HG03196 (cell line): Measurements from ENCODE around the gene CPOX.
"Not testable (repeated sequence)": the region's sequence is repeated elsewhere in the genome, so short reads cannot be mapped to it uniquely, and the experiment has no call there.

Experiments used
- ATAC-seq: cut with Tn5 transposase; IDR thresholded peaks from one replicate; pipeline ENCODE4 v1.9.1; 2021; ENCODE audit not compliant: unreplicated experiment

Gene CPOX

DNA sequence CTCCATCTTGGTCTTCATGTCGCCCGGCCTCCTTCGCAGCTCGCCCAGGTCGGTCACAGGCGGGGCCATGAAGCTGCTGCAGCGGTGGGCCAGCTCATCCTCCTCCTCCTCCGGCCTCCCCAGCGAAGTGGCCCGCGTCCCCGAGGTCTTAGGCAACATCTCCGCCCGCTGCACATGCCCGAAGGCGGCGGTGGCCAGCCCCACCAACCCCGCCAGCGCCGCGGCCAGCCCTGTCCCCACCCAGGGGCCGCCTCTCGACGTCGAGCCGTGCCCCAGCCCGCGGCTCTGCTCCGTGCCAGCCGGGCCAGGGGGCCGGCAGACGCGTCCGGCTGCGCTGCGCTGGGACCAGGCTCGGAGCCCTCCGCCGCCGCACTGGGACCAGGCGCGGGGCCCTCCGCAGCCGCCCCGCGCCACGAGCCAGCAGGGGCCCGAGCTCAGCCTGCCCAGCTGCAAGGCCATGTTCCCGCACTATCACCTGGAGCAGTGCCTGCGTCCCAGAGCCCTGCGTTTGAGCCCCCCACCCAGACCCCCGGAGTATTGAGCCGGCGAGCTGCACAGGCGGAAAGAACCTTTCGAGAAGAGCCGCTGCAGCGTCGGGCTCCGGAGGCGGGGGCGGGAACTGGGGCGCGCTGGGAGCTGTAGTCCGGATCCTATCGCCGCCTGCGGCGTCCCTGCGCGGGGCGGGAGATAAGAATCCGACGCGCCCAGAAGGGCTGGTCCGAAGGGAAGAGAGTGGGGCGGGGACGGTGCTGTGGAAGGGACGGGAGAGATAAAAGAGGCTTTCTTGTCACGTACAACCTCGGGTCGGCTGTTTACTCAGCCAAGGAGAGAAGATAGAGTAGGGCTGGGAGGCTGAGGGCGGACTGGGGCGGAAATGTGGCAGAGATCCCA lies at the start of gene CPOX:
Gene CPOX, minus strand, starts transcription at position 566 of the 891 bp plus-strand sequence. Its CDS starts 107 bp downstream, at position 459.
- peak; percentile 94 for ATAC-seq

DNA sequence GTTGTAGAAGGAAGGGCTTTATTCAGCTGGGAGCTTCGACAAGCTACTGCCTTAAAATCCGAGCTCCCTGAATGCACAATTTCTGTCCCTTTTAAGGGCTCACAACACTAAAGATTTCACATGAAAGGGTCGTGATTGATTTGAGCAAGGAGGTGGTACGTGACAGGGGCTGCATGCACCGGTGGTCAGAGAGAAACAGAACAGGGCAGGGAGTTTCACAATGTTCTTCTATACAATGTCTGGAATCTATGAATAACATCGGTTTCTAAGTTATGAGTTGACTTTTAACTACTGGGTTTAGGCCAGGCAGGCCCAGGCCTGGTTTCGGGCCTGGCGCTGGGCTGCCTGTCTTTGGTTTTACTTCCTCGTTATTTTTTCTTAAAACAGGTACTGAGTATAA lies 49.4 kb upstream of the CPOX start:
- ATAC-seq = not testable (repeated sequence)

DNA sequence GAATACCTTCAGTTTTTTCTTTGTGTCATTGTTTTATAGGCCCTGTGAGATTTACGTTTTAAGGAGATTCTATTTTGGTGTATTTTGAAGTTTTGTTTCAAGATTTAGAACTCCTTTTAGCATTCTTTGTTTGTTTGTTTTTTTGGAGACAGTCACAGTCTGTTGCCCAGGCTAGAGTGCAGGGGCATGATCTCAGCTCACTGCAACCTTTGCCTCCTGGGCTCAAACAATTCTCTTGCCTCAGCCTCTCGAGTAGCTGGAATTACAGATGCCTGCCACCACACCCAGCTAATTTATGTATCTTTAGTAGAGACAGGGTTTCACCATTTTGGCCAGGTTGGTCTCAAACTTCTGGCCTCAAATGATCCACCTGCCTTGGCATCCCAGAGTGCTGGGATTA lies 48.3 kb upstream of the CPOX start:
- ATAC-seq = not testable (repeated sequence)

DNA sequence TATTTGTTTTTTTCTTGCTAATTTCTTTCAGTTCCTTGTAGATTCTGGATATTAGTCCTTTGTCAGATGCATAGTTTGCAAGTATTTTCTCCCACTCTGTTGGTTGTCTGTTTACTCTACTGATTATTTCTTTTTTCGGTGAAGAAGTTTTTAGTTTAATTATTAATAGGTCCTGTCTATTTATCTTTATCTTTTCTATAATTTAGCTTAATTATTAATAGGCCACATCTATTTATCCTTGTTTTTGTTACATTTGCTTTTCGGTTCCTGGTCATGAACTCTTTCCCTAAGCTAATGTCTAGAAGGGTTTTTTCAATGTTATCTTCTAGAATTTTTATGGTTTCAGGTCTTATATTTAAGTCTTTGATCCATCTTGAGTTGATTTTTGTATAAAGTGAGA lies 45.1 kb upstream of the CPOX start:
- ATAC-seq = not testable (repeated sequence)

DNA sequence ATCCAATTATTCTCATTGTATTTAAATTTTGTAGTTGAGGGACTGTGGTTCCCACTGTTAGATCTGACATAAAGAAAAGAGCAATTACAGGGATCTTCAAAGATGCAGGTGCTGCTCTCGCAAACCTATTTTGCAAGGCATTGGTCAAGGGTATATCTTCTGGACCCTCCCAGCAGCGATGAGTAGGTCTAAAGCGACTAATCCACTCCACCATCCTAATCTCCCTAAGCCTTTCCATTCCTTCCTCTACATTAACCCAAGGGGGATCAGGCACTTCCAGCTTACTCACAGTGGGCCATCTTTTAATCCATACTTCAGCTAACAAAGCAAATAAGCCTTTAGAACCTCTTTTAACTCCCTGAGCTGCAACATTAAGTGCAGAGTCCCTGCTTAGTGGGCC lies 37.0 kb upstream of the CPOX start:
- ATAC-seq = no peak

DNA sequence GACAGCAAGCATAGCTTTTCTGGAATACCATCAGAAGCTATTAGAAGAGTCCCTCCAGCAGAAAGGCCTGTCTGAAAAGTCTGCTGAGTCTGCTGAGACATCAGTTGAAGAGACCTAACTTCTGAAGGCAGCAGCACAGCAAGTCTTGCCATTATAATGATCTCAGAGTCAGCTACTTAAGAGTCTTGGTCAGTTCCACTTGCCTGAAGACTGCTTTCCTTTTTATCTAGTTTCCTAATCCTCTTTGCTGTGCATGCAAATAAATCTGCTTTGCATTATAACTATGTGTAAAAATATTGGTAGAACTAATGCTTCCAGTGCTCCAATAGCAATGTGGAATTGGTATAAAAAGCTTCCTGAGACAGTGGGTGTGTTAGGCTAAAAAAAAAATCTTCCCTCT lies 34.9 kb upstream of the CPOX start:
- ATAC-seq = no peak

DNA sequence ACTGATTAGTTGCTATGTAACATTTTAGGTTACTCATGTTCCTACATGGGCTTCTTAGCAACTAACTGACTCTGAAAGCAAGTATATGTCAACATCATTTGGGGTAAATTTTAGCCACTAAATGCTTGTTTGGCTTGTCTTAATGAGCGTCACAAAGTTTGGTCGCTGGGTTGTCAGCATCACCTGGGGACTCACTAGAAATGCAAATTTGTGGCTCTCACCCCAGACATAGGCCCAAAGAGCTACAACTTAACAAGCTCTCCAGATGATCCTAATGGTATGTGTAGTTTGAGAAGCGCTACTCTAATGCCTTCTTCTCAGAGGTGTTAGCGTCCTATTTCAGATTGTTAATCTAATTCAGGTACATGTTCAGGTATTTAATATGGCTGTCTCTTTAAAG lies 32.7 kb upstream of the CPOX start:
- no peak for ATAC-seq

DNA sequence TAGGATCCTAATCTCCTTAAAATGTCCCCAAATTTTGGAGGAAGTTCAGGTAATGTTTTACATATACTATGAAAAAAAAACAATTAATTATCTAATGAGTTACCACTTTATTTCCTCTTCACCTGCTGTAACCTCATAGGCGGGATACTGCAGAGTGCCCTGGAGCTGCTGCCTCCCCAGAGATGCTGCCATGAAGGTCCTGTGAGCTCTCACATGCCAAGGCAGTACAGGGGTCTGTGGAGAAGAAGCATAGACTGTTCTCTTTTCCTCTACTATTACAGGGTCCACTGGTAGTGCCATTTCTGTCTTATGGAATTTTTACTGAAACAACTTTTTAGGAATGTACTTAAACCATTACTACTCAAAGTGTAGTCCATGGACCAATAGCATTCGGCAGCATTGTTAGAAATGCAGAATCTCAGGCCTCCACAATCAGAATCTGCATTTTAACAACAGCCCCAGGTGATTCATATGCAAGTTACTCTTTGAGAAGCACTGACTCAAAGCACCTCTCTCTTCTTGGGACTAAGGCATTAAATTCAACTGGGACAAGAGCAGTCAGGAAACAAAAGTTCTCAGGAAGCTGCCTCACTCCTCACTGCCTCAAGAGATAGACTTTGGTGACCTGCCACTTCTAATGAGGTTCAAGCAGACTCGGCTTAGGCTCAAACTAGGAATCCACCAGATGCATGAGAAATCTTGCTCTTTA lies 30.3 kb upstream of the CPOX start:
- no peak for ATAC-seq

DNA sequence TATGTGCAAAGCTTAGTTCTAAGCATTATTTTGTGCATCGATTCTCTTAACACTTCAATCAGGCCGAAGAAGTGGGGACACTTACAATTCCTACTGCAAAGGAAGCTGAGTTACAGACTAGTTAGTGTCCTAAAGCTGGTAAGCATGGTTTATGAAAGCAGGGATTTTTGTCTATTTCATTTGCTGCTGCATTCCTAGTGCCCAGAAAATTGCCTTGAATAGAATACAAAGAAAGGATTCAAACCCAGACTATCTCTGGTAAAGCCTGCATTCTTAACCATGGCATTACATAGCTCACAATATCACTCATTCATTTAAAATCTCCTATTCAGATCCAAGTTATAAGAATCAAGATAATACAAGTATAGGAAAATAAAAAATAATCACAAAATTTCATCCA lies 24.4 kb upstream of the CPOX start:
- ATAC-seq = no peak

DNA sequence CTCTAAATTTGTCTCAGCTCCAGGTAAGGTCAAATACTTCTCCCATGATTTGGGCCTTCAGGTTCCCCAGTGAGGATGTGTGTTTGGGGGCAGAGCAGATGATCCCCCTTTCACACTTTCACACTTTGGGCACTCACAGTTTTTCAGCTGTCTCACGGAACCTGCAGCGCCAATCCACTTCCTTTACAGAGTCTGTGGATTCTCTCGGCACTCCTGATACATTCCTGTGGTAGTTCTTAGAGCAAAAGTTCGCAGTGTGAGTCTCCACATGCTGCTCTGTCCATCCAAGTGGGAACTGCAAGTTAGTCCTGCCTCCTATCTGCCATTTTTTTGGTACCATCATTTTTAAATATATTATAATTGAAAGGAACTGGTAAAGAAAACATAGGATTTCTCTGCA lies 20.2 kb upstream of the CPOX start:
- ATAC-seq = no peak

DNA sequence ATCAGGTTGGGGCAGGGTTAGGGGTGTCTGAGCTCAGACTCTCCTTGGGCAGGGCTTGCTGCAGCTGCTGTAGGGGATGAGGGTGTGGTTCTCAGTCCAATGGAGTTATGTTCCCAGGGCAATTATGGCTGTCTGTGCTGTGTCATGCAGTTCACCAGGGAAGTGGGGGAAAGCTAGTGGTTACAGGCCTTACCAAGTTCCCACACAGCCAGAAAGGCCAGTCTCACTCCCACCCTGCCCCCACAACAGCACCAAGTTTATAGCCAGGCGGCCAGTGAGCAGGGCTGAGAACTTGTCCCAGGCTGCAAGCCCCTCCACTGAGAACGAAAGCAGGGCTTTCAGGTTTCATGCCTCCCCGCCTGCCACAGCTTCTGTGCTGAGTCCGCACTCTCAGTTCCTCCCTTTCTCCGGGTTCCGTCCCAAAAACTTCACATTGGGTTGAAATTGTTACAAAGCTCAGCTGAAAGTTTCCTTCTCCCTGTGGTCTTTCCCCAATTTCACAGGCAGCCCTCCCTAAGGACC lies 19.6 kb upstream of the CPOX start:
- peak; percentile 83 for ATAC-seq

DNA sequence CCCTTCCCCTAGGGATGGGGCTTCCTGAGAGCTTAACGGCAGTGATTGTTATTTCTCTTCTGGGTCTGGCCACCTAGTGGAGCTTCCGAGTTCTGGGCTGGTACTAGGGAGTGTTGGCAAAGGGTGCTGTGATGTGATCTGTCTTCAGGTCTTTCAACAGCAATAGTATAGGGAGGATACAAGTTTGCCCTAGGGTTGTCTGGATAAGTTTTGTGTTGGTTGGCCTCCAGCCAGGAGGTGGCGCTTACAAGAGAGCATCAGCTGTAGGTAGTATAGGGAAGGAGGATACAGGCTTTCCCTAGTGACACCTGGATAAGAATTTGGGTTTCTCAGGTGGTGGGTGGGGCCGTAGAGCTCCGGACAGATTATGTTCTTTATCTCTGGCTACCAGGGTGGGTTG lies 19.2 kb upstream of the CPOX start:
- ATAC-seq = peak; percentile 49

DNA sequence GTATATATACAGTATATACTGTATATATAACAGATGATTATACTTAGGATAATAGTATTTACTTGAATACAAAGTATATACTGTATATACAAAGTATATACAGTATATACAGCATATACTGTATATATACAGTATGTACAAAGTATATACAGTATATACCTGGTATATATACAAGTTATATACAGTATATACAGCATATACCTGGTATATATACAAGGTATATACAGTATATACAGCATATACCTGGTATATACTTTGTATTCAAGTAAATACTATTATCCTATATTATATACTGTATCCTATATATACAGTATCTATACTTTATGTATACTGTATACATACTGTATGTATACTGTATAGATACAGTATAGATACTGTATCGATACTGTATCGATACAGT lies 14.6 kb upstream of the CPOX start:
- no peak for ATAC-seq

DNA sequence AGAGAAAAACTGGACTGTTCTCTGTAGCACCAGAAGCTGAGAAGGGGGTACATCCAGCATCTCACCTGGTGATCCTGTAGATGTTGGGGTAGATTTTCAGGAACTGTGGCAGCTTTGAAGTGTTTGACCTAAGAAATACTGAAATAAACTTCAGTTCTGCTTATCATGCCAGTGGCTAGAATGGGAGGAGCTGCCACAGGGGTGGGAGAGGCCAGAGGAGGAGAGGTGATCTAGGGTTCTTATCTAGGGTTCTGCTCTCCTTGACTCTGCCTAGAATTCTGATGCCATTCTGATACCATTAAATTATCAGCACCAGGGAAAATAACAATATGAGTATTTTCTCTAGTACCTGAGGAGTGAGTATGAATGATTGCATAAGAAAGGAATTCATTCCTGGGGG lies 10.2 kb upstream of the CPOX start:
- ATAC-seq = no peak

DNA sequence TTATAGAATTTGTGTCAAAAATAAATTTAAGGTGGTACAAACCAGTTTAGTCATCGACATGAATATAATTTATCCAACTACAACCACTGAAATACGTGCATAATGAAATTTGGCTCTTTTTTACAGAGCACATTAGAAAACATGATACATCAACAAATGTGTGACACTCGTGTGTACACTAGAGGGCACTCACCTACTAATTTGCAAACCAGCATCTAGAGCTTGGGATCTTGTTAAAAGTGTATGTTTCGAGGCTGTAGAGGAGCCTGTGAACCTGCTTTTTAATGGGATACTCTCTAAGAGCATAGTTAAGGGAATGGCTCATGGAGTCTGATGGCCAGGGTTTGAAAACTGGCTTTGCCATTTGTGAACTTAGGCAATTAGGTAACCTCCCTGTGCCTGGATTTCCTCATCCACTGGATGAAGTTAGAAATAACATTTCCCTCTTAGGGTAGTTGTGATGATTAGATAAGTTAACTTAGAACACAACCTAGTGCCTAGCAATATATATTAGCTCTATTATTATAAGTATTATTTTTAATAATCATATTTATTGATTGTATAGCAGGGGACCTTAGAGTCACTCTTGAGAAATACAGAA lies 8.8 kb upstream of the CPOX start:
- ATAC-seq = peak; percentile 62

DNA sequence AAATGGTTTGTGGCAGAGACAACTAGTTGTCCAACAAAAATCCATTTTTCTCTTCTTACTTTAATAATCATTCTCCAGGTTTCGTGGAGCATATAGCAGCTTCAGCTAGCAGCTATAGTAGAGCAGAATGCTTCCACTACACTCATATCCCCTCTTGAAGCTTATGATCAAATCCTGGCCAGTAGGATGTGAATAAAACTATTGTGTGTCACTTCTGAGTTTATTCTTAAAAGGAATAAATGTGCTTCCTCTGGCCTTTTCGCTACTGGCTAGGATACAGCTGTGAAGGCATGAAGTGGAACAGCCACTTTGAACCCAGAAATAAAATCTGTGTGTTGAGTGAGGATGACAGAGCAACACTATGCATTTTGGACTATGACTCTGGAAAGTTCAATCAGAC lies 7.8 kb upstream of the CPOX start:
- ATAC-seq = no peak

DNA sequence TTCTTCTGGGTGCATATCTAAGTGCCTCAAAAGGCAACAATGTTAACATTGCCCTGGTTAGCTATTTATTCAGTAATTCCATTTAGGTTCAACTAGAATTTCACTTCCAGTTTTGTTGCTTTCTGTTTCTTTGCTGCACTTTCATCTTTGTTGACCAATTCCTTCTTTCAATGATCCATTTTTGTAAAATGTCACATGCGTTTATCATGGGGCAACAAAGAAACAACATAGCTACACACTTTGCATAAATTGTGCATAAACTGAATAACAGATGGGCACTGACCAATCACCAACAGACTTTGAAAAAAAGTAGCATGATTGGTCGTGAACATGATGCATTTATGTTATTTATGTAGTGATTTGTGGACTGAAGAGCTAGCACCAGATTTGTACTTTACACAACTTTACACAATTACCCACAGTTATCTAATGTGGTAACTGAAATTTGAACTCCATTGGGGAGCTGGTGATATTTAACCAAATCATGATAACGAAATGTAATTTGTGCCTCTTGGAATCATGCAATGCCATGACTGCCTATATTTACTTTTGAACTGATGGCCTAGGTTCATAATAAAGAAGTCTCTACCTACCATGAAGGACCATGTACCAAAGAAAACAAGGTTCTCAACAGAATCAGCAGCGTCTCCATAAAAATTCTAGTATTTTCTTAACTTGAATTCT lies 7.1 kb upstream of the CPOX start:
- peak; percentile 56 for ATAC-seq

DNA sequence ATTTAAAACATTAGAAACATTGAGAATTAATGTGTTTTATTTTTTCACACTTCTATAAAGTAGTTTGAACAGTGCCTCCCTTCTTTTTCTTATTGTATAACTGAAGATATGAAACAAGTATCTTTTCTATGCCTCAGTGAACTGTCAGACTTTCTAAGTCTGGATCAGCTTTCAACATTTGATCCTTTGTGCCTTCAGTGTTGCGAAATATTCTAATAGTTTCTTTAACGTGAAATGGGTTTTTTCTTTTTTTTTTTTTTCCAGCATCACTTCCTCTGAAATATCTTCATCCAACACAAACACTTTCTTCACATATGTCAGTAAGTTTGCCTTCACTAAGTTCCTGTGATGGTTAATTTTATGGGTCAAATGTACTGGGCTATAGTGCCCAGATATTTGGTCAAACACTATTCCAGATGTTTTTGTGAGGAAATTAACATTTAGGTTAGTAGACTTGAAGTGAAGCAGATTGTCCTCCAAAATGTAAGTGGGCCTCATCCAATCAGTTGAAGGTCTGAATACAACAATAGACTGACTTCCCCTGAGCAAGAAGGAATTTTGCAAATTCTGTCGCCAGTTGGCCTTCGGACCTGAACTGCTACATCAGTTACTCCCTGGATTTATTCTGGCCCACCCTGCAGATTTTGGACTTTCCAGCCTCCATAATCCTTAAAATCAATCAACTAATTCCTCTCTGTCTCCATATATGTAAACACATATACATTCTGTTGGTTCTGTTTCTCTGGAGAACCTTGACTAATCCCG lies 6.4 kb upstream of the CPOX start:
- ATAC-seq = no peak

DNA sequence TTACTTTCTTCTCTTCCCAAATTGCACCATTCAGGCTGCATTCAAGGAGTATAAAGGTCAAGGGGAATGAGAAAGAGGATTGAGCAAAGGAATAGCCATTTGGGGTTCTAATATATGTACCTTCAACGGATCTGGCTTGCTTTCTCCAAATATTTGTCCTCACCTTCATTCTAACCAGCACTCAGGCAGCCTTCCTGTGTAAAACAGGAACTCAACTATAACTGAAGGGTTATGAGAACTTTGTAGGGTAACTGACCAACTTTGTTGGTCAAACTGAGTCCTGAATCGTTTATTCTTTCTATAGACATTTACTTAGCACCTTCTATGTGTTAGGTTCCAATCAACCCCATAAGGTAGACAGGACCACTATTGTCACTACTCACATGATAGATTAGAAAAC lies 5.1 kb upstream of the CPOX start:
- ATAC-seq = no peak
